ENCODE data around the gene SERPINA4.
"Not testable (repeated sequence)": the region's sequence is repeated elsewhere in the genome, so short reads cannot be mapped to it uniquely, and the experiment has no call there.

The SERPINA4 gene

DNA sequence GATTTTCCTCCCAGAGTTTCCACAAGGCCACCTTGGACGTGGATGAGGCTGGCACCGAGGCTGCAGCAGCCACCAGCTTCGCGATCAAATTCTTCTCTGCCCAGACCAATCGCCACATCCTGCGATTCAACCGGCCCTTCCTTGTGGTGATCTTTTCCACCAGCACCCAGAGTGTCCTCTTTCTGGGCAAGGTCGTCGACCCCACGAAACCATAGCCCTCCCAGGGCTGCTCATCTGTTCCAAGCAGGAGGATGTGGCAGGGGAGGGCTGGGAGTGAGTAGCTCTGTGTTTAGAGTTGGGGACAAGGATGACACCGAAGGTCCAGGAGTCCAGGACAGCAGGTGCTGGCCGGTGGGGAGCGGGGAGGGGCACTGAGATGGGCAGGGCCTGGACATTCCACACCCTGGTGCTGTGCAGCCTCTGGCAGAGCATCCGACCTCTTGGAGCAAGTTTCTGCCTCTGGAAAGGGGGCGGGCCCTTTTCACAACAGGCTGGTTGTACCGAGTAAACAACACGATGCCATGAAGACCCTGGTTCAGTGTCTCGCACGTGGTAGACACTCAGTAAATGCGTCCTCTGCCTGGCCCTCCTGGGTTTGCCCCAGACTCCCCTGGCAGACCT, 8.2 kb downstream of the SERPINA4 start:
- no peak for DNase-seq (ENCODE audit: low spot score)

DNA sequence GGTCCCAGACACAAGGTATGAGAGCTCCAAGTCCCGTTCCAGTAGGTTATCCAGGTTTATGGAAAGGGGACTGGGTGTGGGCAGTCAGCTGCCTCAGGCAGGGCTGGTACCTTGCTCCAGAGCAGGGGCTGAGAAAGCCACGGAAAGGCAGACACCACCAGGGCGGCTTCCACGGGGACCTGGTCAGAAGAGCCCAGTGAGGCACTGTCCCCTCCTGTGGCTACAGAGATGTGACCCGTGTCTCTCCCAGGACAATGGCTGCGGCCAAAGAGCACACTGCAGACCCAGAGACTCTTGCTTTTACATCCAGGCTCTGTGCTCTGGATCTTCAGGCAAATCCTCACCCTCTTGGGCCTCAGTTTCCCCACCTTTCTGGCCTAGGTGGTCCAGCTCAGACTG, 8.8 kb downstream of the SERPINA4 start:
- no peak for DNase-seq (ENCODE audit: low spot score)

DNA sequence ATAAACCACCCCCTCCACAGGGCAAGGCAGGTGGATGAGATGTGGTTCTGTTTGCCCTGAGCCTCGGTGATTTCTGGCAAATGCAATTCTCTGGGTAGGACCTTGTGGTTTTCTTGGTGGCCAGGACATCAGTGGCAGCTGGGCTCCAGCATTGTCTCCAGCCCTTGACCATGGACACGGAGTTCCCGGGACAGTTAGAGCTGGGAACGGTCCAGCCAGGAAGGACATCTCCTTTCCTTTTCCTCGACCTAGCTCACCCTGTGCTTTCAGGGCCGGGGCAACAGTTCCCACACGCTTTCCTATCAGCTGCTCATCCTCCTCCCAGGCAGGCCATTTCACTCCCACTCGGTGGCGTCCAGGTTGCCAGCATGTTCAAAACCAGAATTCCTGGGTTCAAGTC, 9.2 kb downstream of the SERPINA4 start:
- DNase-seq (ENCODE audit: low spot score): no peak

DNA sequence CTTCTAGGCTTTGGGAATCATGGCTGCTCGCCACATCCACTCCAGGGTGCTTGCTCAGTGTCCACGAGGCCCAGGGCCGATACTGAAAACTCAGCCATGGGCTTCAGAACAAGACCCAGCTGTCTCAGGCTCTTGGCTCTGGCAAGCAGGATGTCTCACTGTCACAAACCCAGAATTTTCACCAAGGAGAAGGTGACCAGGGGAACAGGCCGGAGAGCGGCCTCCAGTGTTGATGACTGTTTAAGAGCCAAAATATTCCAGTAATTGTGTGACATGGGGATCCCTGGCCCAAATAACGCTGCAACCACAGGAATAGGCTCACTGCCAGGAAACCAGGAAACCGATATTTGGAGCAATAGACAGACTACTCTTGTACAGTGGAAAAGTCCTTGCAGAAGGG, 10.2 kb downstream of the SERPINA4 start:
- no peak for DNase-seq (ENCODE audit: low spot score)

DNA sequence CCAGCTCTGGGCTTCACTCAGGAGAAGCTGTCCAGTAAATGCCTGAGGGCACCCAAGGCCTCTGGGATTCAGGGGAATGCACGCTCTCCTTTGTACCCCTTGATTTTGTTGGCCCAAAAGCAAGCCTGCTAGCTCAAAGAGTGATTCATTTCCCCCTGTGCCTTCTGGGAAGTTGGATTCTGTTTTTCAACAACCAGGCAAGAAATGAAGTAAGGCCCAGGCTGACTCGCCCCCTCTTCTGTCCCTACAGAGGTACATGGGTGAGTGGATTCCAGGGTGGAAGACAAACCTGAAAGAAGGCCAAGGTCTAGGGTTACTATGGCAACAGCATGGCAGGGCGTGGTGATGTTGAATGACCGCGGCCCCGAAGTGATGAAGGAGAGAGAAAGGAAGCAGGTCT, 10.7 kb downstream of the SERPINA4 start:
- DNase-seq (ENCODE audit: low spot score): no peak

DNA sequence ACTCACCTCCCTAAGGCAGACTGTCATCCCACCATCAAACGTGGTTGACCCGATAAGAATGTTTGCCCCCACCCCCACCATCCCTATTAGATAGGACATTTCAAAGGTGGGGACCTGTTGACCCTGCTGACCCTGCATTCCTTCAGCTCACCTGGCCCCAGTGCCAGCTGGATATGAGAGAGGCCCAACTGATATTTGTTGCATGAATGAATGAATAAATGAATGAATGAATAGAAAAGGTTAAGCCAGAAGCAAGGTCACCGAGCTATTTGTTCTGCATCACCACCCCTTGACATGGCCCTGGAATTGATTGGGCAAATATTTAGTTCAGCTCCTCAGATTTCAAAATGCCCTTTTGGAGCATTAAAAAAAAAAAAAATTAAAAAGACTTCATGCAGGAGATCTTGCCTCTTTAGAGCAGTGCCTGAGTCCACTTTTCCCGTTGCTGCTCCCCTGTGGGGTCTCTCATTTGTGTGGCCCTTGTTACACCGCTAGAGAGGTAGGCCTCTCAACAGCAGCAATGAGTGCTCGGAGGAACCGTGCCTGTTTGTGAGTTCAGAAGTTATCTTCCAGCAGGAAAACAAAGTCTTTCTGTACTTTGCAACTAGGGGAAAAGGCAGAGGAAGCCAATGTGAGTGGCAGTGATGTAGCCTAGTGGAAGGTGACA, 11.5 kb downstream of the SERPINA4 start:
- no peak for DNase-seq (ENCODE audit: low spot score)

DNA sequence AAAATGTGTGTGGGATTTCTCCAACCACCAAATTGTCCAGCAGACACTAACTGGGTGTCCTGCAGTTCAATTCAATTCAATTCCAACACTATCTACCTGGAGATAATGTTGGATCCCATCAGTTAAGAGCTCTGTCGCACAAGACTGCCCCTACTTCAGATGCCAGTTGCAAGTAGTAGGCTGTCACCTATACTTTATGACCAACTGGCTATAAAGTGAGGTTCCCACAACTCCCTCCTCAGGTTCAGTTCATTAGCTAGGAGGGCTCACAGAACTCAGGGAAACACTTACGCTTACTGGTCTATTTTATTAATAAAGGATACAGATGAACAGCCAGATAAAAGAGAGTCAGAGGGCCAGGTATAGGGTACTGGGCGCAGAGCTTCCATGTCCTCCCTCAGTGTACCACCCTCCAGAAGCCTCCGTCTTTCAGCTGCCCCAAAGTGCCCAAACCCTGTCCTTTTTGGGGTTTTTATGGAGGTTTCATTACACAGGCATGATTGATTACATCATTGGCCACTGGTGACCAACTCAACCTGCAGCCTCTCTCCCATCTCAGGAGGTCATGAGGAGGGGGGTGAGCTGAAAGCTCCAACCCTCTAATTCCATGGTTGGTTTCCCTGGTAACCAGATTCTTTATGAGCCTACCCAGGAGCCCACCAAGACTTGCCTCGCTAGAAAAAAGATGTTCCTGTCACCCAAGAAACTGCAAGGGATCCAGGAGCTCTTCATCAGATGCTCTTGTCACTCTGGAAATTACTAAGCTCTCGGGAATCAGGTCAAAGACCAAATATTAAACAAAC, 12.4 kb downstream of the SERPINA4 start:
- no peak for DNase-seq (ENCODE audit: low spot score)

DNA sequence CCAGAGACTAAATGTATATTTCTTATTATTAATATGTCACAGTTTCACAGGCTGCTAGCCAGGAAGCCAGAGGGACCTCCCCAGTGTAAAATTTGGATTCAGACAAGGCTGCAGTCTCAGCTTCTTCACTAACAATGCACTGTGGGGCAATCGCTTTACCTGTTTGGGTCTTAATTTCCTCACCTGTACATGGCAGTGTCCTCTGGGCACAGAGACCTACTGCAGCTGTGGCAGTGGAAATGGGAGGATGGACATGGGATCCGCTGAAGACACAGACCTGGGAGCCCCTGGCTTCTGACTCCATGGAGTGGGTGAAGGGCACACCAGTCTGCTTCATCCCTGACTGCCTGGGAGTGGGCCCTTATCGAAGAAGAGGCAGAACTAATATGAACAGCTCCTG, 13.1 kb downstream of the SERPINA4 start:
- no peak for DNase-seq (ENCODE audit: low spot score)

DNA sequence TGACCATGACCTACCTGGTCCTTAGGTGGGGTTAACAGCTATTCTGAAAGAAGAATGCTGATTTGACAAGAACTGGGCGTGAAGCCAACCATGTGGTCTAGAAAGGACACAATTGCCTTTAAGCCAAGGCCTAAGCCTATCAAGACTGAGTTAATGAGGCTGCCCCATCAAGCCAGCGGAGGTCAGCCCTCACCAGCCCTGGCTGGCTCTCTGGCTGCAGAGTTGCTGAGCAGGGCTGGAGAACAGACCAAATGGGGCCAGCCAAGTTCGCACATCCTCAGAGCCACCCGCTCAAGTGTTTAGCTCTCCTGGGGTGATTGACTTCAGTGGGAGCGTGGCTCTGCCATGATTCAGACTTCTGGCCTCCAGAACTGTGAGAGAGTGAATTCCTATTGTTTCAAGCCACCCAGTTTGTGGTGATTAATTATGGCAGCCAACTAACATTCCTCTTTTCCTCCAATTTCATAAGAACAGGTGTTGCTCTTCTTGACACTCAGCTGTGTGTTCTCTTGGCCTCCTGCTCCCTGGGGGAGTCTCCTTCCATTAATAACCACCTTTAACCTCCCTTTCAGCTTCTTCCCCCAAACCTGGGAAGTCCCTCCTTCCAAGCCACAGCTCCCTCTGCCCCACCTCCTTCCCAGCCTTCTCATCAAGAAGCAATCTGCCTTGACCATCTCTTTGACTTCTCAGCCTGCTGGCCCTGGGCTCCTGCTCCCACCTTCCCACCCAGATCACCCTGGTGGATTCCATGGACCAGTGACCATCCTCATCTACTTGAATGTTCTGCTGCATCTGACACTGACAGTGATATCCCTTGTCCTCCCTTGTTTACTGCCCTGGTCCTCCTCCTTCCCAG, 14.7 kb downstream of the SERPINA4 start:
- no peak for DNase-seq (ENCODE audit: low spot score)

DNA sequence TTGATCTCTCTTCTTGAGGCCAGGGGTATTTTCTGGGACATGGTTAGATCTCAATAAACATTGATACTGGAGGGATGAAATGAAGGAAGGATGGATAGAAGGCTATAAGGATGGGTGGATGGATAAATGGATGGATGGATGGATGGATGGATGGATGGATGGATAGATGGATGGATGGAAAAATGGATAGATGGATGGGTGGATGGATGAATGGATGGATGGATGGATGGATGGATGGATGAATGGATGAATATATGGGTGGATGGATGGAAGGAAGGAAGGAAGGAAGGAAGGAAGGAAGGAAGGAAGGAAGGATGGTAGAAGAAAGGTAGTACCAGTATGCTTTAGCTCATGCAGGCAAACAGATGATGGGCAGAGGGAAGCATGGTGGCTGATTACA, 16.2 kb downstream of the SERPINA4 start:
- DNase-seq (ENCODE audit: low spot score): not testable (repeated sequence)

DNA sequence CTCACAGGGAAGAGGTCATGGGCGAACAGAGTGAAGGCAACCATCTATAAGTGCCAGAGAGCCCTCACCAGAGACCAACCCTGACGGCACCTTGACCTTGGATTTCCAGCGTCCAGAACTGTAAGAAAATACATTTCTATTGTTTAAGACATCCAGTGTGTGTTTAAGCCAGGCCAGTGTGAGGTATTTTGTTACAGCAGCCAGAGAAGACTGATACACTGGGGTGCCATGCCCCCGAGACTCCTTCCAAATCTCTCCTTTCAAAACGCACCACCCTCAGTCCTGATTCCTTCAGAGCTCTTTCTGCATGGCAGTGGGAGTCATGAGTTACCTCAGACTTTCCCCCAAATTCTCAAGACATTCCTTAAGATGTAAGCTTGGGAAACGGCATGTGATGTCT, 17.5 kb downstream of the SERPINA4 start:
- no peak for DNase-seq (ENCODE audit: low spot score)

DNA sequence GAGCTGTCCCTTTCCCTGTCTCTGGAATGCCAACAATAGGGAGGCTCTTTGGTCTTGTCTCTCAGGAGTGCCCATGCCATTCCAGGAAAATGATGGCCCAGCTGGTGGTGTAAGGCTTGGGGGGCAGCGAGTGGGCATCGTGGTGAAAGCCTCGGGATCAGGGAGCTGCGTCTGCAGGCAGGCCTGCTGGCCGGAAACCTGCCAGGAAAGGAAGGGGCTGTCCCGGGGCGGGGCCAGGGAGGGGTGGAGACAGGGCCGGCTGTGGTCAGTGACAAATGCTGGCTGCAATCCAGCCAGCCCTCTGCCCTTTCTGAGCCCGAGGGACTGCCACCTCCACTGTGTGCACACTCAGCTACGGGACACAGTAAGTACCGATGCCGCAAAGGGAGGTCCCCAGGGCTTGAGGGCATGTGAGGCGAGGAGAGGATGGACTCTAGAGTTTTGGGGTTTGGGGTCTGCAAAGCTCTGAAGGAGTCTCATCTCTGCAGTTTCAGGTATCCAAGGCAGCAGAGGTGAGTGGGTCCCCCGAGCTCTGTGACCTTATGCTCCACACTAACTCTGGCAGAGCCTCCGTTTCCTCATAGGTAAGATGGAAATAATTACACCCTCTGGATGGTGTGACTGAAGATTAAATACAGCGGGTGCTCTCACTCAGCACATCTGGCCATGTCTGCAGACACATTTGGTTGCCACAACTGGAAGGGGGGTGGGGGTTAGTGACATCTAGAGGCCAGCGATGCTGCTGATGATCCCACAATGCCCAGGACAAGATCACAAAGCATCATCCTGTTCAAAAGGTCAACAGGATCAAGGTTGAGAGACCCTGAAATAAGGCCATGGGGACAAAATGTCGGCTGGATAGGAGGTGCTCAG, 20.1 kb downstream of the SERPINA4 start, which contains the start of gene SERPINA5:
Gene SERPINA5 (plus strand): TSS at position 300 of the 873 bp plus-strand sequence. CDS start 5,937 bp downstream, outside the sequence.
- DNase-seq (ENCODE audit: low spot score): peak; percentile 6

DNA sequence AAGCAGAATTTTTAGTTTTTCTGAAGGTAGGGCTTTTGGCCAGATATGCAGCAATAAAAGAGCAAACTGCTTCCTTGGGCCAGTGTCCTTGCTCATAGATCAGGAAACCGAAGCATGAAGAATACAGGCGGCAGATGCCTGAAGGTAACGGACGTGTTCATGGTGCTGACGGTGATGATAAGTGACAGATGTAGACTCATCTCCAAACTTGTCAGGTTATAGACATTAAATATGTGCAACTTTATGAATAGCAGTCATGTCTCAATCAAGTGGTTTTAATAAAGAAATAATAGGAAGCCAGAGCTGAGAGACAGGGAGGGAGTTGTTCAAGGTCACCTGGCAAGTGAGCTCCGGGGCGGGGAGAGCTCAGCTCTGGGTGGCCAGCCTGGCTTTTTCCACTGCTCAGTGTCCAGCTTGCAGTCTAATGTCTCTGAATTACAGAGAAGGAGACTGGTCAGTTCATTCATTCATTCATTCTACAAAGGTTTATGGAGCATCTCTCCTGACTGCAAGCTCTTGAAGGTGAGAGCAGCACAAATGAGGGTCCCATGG, 21.0 kb downstream of the SERPINA4 start:
- DNase-seq (ENCODE audit: low spot score): no peak

DNA sequence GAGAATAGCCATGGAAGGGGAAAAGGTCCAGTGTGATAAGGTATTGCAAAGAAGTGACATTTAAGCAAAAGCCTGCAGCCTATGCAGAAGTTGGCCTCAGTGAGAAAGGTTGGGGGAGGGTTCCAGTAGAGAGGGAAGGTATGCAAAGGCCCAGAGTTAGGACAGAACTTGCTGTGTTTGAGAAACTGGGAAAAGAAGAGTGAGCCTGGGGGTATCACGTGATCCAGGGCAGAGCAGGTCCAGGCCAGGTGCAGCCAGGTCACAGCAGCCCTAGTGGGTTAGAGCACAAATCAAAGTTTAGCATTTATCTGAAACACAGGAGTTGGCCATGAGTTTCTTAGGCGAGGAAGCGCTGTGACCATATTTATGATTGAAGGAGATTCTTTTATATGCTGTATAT, 21.6 kb downstream of the SERPINA4 start:
- no peak for DNase-seq (ENCODE audit: low spot score)

DNA sequence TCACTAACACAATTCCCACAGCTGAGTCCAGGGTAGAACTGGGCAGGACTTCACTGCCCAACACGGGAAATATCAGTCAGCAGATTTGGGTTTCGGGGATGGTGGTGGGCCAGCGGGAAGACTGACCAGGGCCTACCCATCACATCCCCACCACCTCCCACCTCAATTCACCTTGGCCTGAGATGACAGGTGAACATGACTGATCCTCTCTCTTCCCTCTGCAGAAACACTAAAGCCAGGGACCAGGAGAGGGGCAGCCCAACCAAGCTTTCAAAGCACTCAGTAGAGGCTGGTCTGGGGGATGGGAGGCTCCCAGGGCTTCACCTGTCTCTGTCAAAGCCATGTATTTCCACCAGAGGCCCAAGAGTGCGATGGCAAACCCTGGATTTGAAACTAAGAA, 22.3 kb downstream of the SERPINA4 start:
- no peak for DNase-seq (ENCODE audit: low spot score)

DNA sequence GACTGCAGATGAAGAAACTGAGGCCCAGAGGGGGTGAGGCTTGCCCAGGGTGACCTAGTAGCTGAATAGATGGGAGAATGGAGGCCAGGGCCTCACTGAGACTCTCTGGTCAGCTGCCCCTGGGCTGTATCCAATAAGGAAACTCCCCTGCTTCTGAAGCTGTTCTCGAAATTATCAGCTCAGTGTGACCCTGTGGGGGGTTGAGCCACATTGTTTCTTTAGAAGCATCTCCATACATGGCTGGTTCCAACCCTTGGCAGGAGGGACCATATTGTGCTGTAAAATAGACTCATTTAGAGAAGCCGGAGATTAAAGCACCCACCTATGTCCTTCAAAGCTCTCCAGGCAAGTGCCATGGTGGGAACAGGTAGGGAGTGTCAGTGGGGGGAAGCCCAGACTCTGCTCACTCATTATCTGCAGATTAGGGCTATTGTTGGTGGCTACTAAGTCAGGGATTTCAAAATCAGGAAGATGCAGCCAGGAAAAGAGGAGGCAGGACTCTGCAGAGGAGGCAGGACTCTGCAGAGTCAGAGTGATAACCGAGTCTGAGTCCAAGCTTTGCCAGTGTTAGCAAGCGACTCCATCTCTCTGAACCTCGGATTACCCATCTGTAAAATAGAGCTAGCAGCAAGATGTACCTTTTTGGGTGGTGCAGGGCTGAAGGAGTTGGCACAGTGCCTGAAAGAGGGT, 23.5 kb downstream of the SERPINA4 start:
- DNase-seq (ENCODE audit: low spot score): no peak

DNA sequence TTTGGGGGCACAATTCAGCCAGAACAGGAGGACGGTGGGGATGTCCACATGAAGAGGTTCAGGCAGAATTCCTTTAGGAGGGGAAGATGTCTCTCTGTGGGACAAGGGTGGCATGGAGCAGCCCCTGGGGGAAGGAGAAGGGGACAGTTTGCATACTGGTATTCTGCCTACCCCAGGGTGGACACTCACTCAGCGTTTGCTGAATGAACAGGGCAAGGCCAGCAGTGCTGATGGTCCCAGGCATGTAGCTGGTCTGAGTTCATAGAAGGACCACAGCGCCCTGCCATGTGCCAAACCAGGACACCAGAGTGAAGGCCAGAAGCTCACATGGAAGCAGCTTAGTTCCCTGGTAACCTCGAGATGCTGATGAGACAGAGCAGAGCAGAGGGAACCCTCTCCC, 25.4 kb downstream of the SERPINA4 start:
- no peak for DNase-seq (ENCODE audit: low spot score)

DNA sequence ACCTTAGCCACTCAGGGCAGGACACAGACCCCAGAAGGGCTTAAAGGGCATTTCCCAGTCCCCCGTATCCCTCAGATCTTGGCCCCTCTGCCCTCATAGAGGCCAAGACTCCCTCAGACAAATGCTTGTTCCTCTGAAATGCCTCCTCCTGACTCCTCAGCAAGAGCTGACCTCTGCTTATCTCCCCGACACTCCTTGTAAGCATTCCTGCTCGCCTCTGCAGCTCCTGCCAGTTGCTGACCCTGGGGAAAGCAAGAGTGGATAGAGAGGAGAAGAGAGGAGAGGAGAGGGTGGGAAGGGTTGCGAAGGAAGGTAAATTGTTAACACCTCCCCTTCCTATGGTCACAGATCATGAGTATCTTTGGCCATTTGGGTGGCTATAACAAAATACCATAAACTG, 27.1 kb downstream of the SERPINA4 start:
- DNase-seq (ENCODE audit: low spot score): no peak

DNA sequence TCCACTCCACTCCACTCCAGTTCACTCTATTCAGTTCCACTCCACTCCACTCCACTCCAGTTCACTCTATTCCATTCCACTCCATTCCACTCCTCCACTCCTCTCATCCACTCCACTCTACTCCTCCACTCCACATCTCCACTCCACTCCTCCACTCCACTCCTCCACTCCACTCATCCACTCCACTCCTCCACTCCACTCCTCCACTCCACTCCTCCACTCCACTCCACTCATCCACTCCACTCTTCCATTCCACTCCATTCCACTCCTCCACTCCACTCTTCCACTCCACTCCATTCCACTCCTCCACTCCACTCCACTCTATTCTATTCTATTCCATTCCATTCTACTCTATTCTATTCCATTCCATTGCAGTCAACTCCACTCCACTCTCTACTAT, 29.8 kb downstream of the SERPINA4 start:
- no peak for DNase-seq (ENCODE audit: low spot score)

DNA sequence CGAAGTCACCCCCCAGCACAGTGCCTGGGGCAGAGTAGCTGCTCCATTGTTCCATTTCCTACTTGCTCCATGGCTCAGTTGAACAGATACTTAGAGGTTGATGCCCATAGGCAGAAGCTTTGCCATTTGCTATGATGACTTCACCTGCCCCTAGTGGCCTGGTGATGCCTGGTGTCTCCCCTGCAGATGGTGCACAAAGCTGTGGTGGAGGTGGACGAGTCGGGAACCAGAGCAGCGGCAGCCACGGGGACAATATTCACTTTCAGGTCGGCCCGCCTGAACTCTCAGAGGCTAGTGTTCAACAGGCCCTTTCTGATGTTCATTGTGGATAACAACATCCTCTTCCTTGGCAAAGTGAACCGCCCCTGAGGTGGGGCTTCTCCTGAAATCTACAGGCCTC, 30.6 kb downstream of the SERPINA4 start:
- no peak for DNase-seq (ENCODE audit: low spot score)

Data from LoVo (cell line).